Natural killer cell (primary cell): Measurements from ENCODE around the gene ATP8B1. TPM values are rescaled to one million over a fixed set of nuclear protein-coding genes. Genes with fewer than 3 reads are reported as not detected.

Experiments
- ATAC-seq, 3 donors: fragments of 150-1000 bp in 2 of 3; fragments of 200-7000 bp in 1 of 3; cut with Tn5 transposase; 1 replicate in 1 of 3; 2 replicates in 2 of 3; pipeline ENCODE4 v1.10.0; 2021; ENCODE audit warnings: mild to moderate bottlenecking in 2 of 3, moderate library complexity in 2 of 3
- DNase-seq, 2 donors: peaks; one replicate each; pipeline versions ENCODE4 v3.0.0 to v3.0.0-alpha.2; 2013 to 2021; ENCODE audit warnings: mixed read lengths in 1 of 2
- H3K27ac ChIP-seq: one replicate; pipeline ENCODE4 v1.5.1; 2013; ENCODE audit warnings: mild to moderate bottlenecking, low read length
- H3K27me3 ChIP-seq: one replicate; pipeline ENCODE4 v1.6.1; 2013; ENCODE audit warnings: low read length; ENCODE audit not compliant: control insufficient read depth, insufficient read depth
- H3K36me3 ChIP-seq: one replicate; pipeline ENCODE4 v1.6.1; 2013; ENCODE audit warnings: low read length; ENCODE audit not compliant: control insufficient read depth, insufficient read depth
- H3K4me1 ChIP-seq: one replicate; pipeline ENCODE4 v1.6.1; 2013; ENCODE audit warnings: low read length; ENCODE audit not compliant: control insufficient read depth, insufficient read depth
- H3K4me3 ChIP-seq: one replicate; pipeline ENCODE4 v1.5.1; 2013; ENCODE audit warnings: low read length
- H3K9me3 ChIP-seq: one replicate; pipeline ENCODE4 v1.6.1; 2013; ENCODE audit warnings: low read length; ENCODE audit not compliant: control insufficient read depth, insufficient read depth
- H3K27ac Mint-ChIP-seq, 2 donors: one replicate each; pipeline ENCODE4 v1.8.0; 2022; ENCODE audit warnings: mild to moderate bottlenecking in 2 of 2, mixed read lengths in 2 of 2, moderate library complexity in 1 of 2
- H3K27me3 Mint-ChIP-seq, 2 donors: one replicate each; pipeline ENCODE4 v1.8.0; 2022; ENCODE audit warnings: low read depth in 2 of 2, mixed read lengths in 2 of 2
- H3K36me3 Mint-ChIP-seq: one replicate; pipeline ENCODE4 v1.8.0; 2022; ENCODE audit warnings: mixed read lengths
- H3K4me1 Mint-ChIP-seq, 2 donors: one replicate each; pipeline ENCODE4 v1.8.0; 2022; ENCODE audit warnings: mixed read lengths in 2 of 2
- H3K4me3 Mint-ChIP-seq: one replicate; pipeline ENCODE4 v1.8.0; 2022; ENCODE audit warnings: mild to moderate bottlenecking, moderate library complexity, mixed read lengths
- H3K9me3 Mint-ChIP-seq, 2 donors: one replicate each; pipeline ENCODE4 v1.8.0; 2022; ENCODE audit warnings: mixed read lengths in 2 of 2
- WGBS: methylation state at CpG from one replicate; pipeline ENCODE4 v1.1.7; 2013; ENCODE audit warnings: missing lambda C conversion rate; ENCODE audit not compliant: insufficient coverage; 5-methylcytosine and 5-hydroxymethylcytosine counted together
- intact Hi-C: fragments of 100-400 bp; cut with micrococcal nuclease; formaldehyde crosslinking; loops from one replicate; pipeline ENCODE4 v1.14.2; 2022
- total RNA-seq, 4 donors: library from RNA; stranded (reverse); fragments of 120-200 nt in 1 of 4; gene quantifications; one replicate each; pipeline versions ENCODE4 v1.2.3 to v1.2.4, GENCODE V29; 2013 to 2022
- TF ChIP-seq, protein P1 (sequence below): fragments of 200-600 bp; IDR thresholded peaks from one replicate; pipeline ENCODE4 v1.8.0; 2022; ENCODE audit warnings: antibody characterized with exemption

Gene ATP8B1
- total RNA-seq, 3 donors from 2014 or later (not counting 1 experiment from before 2014, with no cell fraction given): not detected

DNA sequence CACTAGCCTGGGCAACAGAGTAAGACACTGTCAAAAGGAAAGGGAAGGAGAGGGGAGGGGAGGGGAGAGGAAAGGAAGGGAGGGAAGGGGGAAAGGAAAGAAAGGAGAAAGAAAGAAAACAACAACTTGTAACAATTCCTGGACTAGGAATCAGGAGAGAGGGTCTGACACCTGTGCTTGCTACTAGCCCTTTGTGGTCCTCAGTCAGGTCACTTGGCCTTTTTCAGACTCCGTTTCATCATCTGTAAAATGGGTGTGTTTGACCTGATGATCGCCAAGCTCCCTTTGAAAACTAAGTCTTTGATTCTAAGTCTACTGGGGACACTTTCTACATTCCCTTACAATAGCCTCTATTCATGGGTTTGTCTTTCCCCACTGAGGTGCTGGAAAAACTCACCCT lies 11.4 kb upstream of the ATP8B1 start:
- H3K9me3 Mint-ChIP-seq: peaks cover 3% of the 10 kb centered on the region in 2 donors
- H3K27ac ChIP-seq: no peak overlapping the region
- WGBS: 100% methylated on average over 2 of the region's 2 CpGs
- intact Hi-C loops: no loop called here
- ATAC-seq: no peak
- no peaks in the 10 kb centered on the region for H3K9me3 ChIP-seq
- TF ChIP-seq, protein P1, sequence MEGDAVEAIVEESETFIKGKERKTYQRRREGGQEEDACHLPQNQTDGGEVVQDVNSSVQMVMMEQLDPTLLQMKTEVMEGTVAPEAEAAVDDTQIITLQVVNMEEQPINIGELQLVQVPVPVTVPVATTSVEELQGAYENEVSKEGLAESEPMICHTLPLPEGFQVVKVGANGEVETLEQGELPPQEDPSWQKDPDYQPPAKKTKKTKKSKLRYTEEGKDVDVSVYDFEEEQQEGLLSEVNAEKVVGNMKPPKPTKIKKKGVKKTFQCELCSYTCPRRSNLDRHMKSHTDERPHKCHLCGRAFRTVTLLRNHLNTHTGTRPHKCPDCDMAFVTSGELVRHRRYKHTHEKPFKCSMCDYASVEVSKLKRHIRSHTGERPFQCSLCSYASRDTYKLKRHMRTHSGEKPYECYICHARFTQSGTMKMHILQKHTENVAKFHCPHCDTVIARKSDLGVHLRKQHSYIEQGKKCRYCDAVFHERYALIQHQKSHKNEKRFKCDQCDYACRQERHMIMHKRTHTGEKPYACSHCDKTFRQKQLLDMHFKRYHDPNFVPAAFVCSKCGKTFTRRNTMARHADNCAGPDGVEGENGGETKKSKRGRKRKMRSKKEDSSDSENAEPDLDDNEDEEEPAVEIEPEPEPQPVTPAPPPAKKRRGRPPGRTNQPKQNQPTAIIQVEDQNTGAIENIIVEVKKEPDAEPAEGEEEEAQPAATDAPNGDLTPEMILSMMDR: no peak
- no peaks in the 10 kb centered on the region for H3K4me1 Mint-ChIP-seq
- no peaks in the 10 kb centered on the region for H3K4me1 ChIP-seq
- no peak overlapping the region for H3K4me3 Mint-ChIP-seq
- peaks cover 0 to 2% of the 10 kb centered on the region in 2 donors for H3K27me3 Mint-ChIP-seq
- peaks cover 9% of the 10 kb centered on the region for H3K36me3 Mint-ChIP-seq
- no peak for DNase-seq
- no peaks in the 10 kb centered on the region for H3K36me3 ChIP-seq
- no peak overlapping the region for H3K27ac Mint-ChIP-seq
- H3K27me3 ChIP-seq: no peaks in the 10 kb centered on the region
- H3K4me3 ChIP-seq: no peak overlapping the region

DNA sequence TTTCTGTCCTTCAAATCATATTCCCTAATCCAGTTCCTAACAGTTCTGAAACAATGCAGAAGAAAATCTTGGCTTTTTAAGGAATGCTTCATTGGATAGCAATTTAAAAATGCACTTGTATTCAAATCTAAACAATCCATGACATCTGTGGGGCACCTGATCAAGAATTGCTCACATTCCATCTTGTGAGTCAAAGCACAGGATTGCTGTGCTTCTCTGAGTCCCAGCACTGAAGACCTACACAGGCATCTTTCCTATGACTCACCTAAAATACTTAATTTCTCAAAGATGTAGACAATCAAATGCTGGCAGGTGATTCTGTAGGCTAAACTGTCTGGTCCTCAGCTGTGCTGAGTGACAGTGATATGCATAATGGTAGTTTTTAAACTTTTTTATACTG lies 10.1 kb upstream of the ATP8B1 start:
- H3K4me1 Mint-ChIP-seq: no peaks in the 10 kb centered on the region
- peaks cover 6 to 10% of the 10 kb centered on the region in 2 donors for H3K27me3 Mint-ChIP-seq
- peaks cover 9% of the 10 kb centered on the region for H3K36me3 Mint-ChIP-seq
- H3K27ac Mint-ChIP-seq: no peak overlapping the region
- H3K9me3 Mint-ChIP-seq: peaks cover 3% of the 10 kb centered on the region in 2 donors
- no peak overlapping the region for H3K4me3 Mint-ChIP-seq
- TF ChIP-seq, protein P1: no peak
- H3K27me3 ChIP-seq: no peaks in the 10 kb centered on the region
- intact Hi-C loops: no loop called here
- no peak for DNase-seq
- no peaks in the 10 kb centered on the region for H3K36me3 ChIP-seq
- H3K4me3 ChIP-seq: no peak overlapping the region
- no peak for ATAC-seq
- H3K27ac ChIP-seq: no peak overlapping the region
- no peaks in the 10 kb centered on the region for H3K9me3 ChIP-seq
- no peaks in the 10 kb centered on the region for H3K4me1 ChIP-seq

DNA sequence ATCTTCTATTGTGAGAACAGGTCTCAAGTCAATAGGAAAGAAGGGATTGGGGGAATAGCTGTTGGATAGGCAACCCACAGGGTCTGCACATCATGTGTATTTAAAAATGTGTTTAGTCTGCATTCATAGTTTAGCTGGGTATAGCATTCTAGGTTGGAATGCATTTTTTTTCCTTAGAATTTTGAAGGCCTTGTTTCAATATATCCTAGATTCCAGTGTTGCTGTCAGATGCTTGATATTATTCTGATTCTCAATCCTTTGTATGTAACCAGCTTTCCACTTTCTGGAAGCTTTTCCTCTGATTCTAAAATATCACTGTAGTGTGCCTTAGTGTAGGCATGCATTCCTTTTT lies 9.0 kb upstream of the ATP8B1 start:
- H3K27me3 Mint-ChIP-seq: peaks cover 4 to 10% of the 10 kb centered on the region in 2 donors
- peaks cover 9% of the 10 kb centered on the region for H3K36me3 Mint-ChIP-seq
- TF ChIP-seq, protein P1: no peak
- H3K27me3 ChIP-seq: no peaks in the 10 kb centered on the region
- no peak overlapping the region for H3K27ac Mint-ChIP-seq
- no peaks in the 10 kb centered on the region for H3K36me3 ChIP-seq
- H3K9me3 ChIP-seq: no peaks in the 10 kb centered on the region
- no peak for DNase-seq
- H3K27ac ChIP-seq: no peak overlapping the region
- H3K4me3 Mint-ChIP-seq: no peak overlapping the region
- H3K9me3 Mint-ChIP-seq: peaks cover 3% of the 10 kb centered on the region in 2 donors
- H3K4me1 ChIP-seq: no peaks in the 10 kb centered on the region
- no peak overlapping the region for H3K4me3 ChIP-seq
- ATAC-seq: no peak
- no peaks in the 10 kb centered on the region for H3K4me1 Mint-ChIP-seq
- intact Hi-C loops: no loop called here

DNA sequence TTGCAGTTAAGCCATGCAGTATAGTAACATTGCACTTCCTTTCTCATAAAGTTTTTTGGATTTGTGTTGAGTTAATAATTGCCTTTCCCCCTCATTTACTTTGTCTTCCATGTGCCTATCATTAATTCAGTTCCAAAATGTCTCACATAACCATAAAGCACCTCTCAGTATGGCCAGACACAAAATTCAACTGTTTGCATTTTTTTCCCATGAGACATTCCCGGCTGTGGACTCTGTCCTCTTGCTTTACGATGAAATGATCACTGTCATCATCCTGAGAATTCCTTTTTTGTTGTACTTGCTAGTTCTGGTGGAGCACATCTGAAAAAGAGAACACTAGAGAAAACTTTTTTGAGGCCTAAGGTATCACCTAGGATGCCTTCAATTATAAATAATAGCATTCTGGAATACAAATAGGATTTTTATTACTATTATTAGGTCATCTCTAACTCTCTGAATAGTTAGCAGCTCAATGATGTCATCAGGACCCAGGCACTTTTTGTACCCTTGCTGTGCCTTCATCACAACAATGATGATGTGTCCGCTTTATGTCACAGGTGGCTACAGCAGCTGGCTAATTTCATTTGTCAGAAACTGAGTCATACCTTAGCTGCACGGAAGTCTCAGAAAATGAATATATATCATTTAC lies 8.5 kb upstream of the ATP8B1 start:
- TF ChIP-seq, protein P1: no peak
- ATAC-seq (no peak), DNase-seq (no peak)
- WGBS: 96% methylated on average over 3 of the region's 4 CpGs
- Mint-ChIP-seq H3K4me3 (no peak overlapping the region), H3K36me3 (peaks cover 9% of the 10 kb centered on the region), H3K4me1 (no peaks in the 10 kb centered on the region), H3K27me3 (peaks cover 6 to 10% of the 10 kb centered on the region in 2 donors), H3K27ac (no peak overlapping the region), H3K9me3 (peaks cover 3% of the 10 kb centered on the region in 2 donors)
- Histone ChIP-seq H3K27ac (no peak overlapping the region), H3K9me3 (no peaks in the 10 kb centered on the region), H3K27me3 (no peaks in the 10 kb centered on the region), H3K4me3 (no peak overlapping the region), H3K36me3 (no peaks in the 10 kb centered on the region), H3K4me1 (no peaks in the 10 kb centered on the region)
- intact Hi-C loops: no loop called here
